RWPE2 (cell line): ENCODE data around the gene NLRP3.

Source experiments
- ATAC-seq: fragments of 200-7000 bp; cut with Tn5 transposase; 3 replicates; pipeline ENCODE4 v1.9.1; 2021; ENCODE audit warnings: low read depth
- DNase-seq: peaks from one replicate; pipeline ENCODE4 v3.0.0-alpha.2; 2020; ENCODE audit warnings: low spot score
- H3K27ac ChIP-seq: fragments of 450-650 bp; 2 replicates; pipeline ENCODE4 v1.5.1; 2017; ENCODE audit warnings: mild to moderate bottlenecking; ENCODE audit not compliant: poor library complexity, severe bottlenecking
- H3K27me3 ChIP-seq: fragments of 250-450 bp; sonication (Bioruptor Pico); 2 replicates; pipeline ENCODE4 v1.5.1; 2021; ENCODE audit warnings: mild to moderate bottlenecking, moderate library complexity; ENCODE audit not compliant: insufficient read depth, poor library complexity, severe bottlenecking
- H3K36me3 ChIP-seq: fragments of 250-450 bp; sonication (Bioruptor Pico); 2 replicates; pipeline ENCODE4 v1.5.1; 2020; ENCODE audit warnings: low read depth, mild to moderate bottlenecking, moderate library complexity
- H3K4me1 ChIP-seq: fragments of 250-450 bp; sonication (Bioruptor Pico); 2 replicates; pipeline ENCODE4 v1.5.1; 2021; ENCODE audit warnings: mild to moderate bottlenecking, moderate library complexity; ENCODE audit not compliant: insufficient read depth, poor library complexity, severe bottlenecking
- H3K4me3 ChIP-seq: fragments of 250-450 bp; sonication (Bioruptor Pico); 2 replicates; pipeline ENCODE4 v1.5.1; 2021; ENCODE audit warnings: mild to moderate bottlenecking, moderate library complexity; ENCODE audit not compliant: severe bottlenecking
- H3K9me3 ChIP-seq: fragments of 250-450 bp; sonication (Bioruptor Pico); 2 replicates; pipeline ENCODE4 v1.5.1; 2021; ENCODE audit warnings: mild to moderate bottlenecking, moderate library complexity; ENCODE audit not compliant: severe bottlenecking
- CTCF ChIP-seq: fragments of 450-650 bp; IDR thresholded peaks from one replicate; pipeline ENCODE4 v1.5.1; 2017; ENCODE audit warnings: mild to moderate bottlenecking, moderate library complexity; ENCODE audit not compliant: poor library complexity, severe bottlenecking

The NLRP3 gene

GRCh38 chr1:247491328-247491727, 75.4 kb downstream of the NLRP3 start:
- no peak overlapping the region for H3K4me3 ChIP-seq
- DNase-seq, result no peak
- H3K9me3 ChIP-seq, result no peaks in the 10 kb centered on the region

GRCh38 chr1:247493106-247493505, 77.1 kb downstream of the NLRP3 start:
- ATAC-seq, result no peak
- Histone ChIP-seq H3K4me1 (no peaks in the 10 kb centered on the region), H3K4me3 (no peak overlapping the region), H3K27ac (no peak overlapping the region), H3K9me3 (no peaks in the 10 kb centered on the region), H3K27me3 (no peaks in the 10 kb centered on the region), H3K36me3 (no peaks in the 10 kb centered on the region)
- TF ChIP-seq CTCF, result no peak
- DNase-seq, result no peak

More at GRCh38 chr1:247491328-247491727, 75.4 kb downstream of the NLRP3 start:
- no peaks in the 10 kb centered on the region for H3K4me1 ChIP-seq
- H3K27ac ChIP-seq, result no peak overlapping the region
- no peaks in the 10 kb centered on the region for H3K36me3 ChIP-seq
- H3K27me3 ChIP-seq, result no peaks in the 10 kb centered on the region
- TF ChIP-seq CTCF, result no peak
- no peak for ATAC-seq

- Histone ChIP-seq H3K36me3 (no peaks in the 10 kb centered on the region), H3K9me3 (no peaks in the 10 kb centered on the region), H3K4me1 (no peaks in the 10 kb centered on the region), H3K27me3 (no peaks in the 10 kb centered on the region), H3K4me3 (no peak overlapping the region), H3K27ac (no peak overlapping the region)
- no peak for DNase-seq
- ATAC-seq, result no peak
- TF ChIP-seq CTCF, result no peak
Measured at GRCh38 chr1:247494767-247495166, 78.8 kb downstream of the NLRP3 start.

GRCh38 chr1:247496581-247497285, 80.8 kb downstream of the NLRP3 start:
- ATAC-seq (no peak; the same call in 2 of the 3 replicates), DNase-seq (no peak)
- H3K4me3 ChIP-seq, result no peak overlapping the region
- no peaks in the 10 kb centered on the region for H3K9me3 ChIP-seq
- no peaks in the 10 kb centered on the region for H3K36me3 ChIP-seq
- TF ChIP-seq CTCF, result no peak
- no peak overlapping the region for H3K27ac ChIP-seq
- H3K27me3 ChIP-seq, result no peaks in the 10 kb centered on the region
- H3K4me1 ChIP-seq, result no peaks in the 10 kb centered on the region
